ENCODE results near the gene GALNT4.

- TF ChIP-seq CTCF (IDR thresholded peaks at IDR 0.05 in 8 of 11, conservative IDR thresholded peaks at IDR 0.05 in 3 of 11): no peak
- TF ChIP-seq POLR2AphosphoS5 (IDR thresholded peaks at IDR 0.05): no peak
- TF ChIP-seq POLR2A (IDR thresholded peaks at IDR 0.05): no peak
Measured at GRCh38 chr12:89552376-89552775, 27.8 kb upstream of the GALNT4 start.

Measured in spleen (tissue), 7 donors.